ENCODE measurements around the gene OLFML2A. TPM values are rescaled to one million over a fixed set of nuclear protein-coding genes. Genes with fewer than 3 reads are reported as not detected.

The OLFML2A gene
- total RNA-seq, 1 donor from 2014 or later, result 148 TPM

GRCh38 chr9:124799274-124800006 lies 22.5 kb downstream of the OLFML2A start:
- Mint-ChIP-seq H3K4me3 (ENCODE audit: unreplicated experiment) (no peak overlapping the region), H3K36me3 (ENCODE audit: low read depth, unreplicated experiment) (peaks cover 9% of the 10 kb centered on the region), H3K27me3 (ENCODE audit: low read depth, unreplicated experiment) (no peaks in the 10 kb centered on the region), H3K4me1 (ENCODE audit: low read depth, unreplicated experiment) (peaks cover 17% of the 10 kb centered on the region), H3K27ac (ENCODE audit: unreplicated experiment) (no peak overlapping the region), H3K9me3 (ENCODE audit: unreplicated experiment) (no peaks in the 10 kb centered on the region)
- H2AFZ ChIP-seq (ENCODE audit: low read depth, low read length), result no peak overlapping the region
- no peak overlapping the region for H3K9ac ChIP-seq (ENCODE audit: low read length)
- H3K27me3 ChIP-seq (ENCODE audit: insufficient read depth, low read length), result no peaks in the 10 kb centered on the region
- H3K36me3 ChIP-seq (ENCODE audit: insufficient read depth, low read length), result no peaks in the 10 kb centered on the region
- H3K4me3 ChIP-seq (ENCODE audit: insufficient read depth, low read depth, low read length), result no peak overlapping the region
- no peaks in the 10 kb centered on the region for H4K20me1 ChIP-seq (ENCODE audit: insufficient read depth, low read length)
- no peak for FAIRE-seq
- no peaks in the 10 kb centered on the region for H3K9me3 ChIP-seq (ENCODE audit: insufficient read depth, low read depth, low read length)
- TF ChIP-seq EZH2 (IDR thresholded peaks at IDR 0.05; ENCODE audit: insufficient read depth, low read length) (no peak), CTCF (IDR thresholded peaks at IDR 0.05; ENCODE audit: insufficient read depth, low read depth, low read length) (no peak)
- peaks cover 11% of the 10 kb centered on the region for H3K4me1 ChIP-seq (ENCODE audit: insufficient read depth, low read length)
- no peaks in the 10 kb centered on the region for H3K79me2 ChIP-seq (ENCODE audit: insufficient read depth, low read length)
- no peak overlapping the region for H3K4me2 ChIP-seq (ENCODE audit: low read length)
- no peak for DNase-seq (ENCODE audit: low read depth)
- no peak overlapping the region for H3K27ac ChIP-seq (ENCODE audit: low read depth, low read length)

GRCh38 chr9:124800306-124801259 lies 23.6 kb downstream of the OLFML2A start:
- H3K27me3 Mint-ChIP-seq (ENCODE audit: low read depth, unreplicated experiment), result no peaks in the 10 kb centered on the region
- peak; percentile 46 for DNase-seq (ENCODE audit: low read depth)
- H3K4me3 Mint-ChIP-seq (ENCODE audit: unreplicated experiment), result no peak overlapping the region
- Histone ChIP-seq H3K9me3 (ENCODE audit: insufficient read depth, low read depth, low read length) (no peaks in the 10 kb centered on the region), H3K27ac (ENCODE audit: low read depth, low read length) (no peak overlapping the region), H4K20me1 (ENCODE audit: insufficient read depth, low read length) (no peaks in the 10 kb centered on the region), H3K27me3 (ENCODE audit: insufficient read depth, low read length) (no peaks in the 10 kb centered on the region), H3K36me3 (ENCODE audit: insufficient read depth, low read length) (no peaks in the 10 kb centered on the region), H3K4me2 (ENCODE audit: low read length) (peak overlapping the region; percentile 12), H3K4me3 (ENCODE audit: insufficient read depth, low read depth, low read length) (no peak overlapping the region), H3K9ac (ENCODE audit: low read length) (no peak overlapping the region), H3K4me1 (ENCODE audit: insufficient read depth, low read length) (peaks cover 11% of the 10 kb centered on the region), H3K79me2 (ENCODE audit: insufficient read depth, low read length) (no peaks in the 10 kb centered on the region), H2AFZ (ENCODE audit: low read depth, low read length) (no peak overlapping the region)
- peaks cover 9% of the 10 kb centered on the region for H3K36me3 Mint-ChIP-seq (ENCODE audit: low read depth, unreplicated experiment)
- no peak for TF ChIP-seq CTCF (IDR thresholded peaks at IDR 0.05; ENCODE audit: insufficient read depth, low read depth, low read length)
- TF ChIP-seq EZH2 (IDR thresholded peaks at IDR 0.05; ENCODE audit: insufficient read depth, low read length), result no peak
- no peak overlapping the region for H3K27ac Mint-ChIP-seq (ENCODE audit: unreplicated experiment)
- H3K4me1 Mint-ChIP-seq (ENCODE audit: low read depth, unreplicated experiment), result peaks cover 17% of the 10 kb centered on the region
- H3K9me3 Mint-ChIP-seq (ENCODE audit: unreplicated experiment), result no peaks in the 10 kb centered on the region
- no peak for FAIRE-seq
